COLO829 (cell line): ENCODE results near the gene HPCAL1.

ENCODE experiments used
- DNase-seq: peaks from one replicate; pipeline ENCODE4 v3.0.0; 2012; ENCODE audit warnings: low spot score

Gene HPCAL1

DNA sequence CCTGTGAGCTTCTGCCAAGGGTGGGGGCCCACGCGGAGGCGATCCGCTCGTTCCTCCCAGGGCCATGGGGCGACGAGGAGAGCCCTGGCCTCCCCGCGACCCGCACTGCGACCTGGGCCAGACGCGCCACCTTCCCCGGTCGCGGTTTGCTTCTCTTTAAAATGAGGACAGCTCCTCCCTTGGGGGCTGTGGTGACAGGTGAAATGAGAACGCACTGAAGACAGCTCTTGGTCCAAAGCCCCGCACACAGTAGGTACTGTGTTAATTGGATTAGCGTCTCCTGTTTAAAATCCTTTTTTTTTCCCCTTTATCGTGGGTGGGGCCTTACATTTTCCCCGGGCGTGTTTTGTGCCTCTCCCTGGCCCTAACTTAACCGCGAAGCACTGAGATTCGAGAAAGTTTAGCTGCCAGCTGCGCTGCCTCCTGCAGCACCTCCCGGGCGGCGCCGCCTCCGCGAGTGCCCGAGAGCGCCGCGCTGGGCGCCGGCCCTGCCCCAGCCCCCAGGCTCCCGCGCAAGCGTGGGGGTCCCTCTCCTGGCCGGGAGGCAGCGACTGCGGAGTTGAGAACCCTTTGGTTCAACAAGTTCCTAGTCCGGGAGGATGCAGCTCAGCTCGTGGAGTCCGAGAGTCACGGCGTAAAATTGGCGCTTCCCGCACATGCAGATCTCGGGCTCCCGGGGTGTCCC lies 1.1 kb downstream of the HPCAL1 start:
- no peak for DNase-seq

- DNase-seq = no peak
Observed at GRCh38 chr2:10304458-10305253, 2.0 kb downstream of the HPCAL1 start.

DNA sequence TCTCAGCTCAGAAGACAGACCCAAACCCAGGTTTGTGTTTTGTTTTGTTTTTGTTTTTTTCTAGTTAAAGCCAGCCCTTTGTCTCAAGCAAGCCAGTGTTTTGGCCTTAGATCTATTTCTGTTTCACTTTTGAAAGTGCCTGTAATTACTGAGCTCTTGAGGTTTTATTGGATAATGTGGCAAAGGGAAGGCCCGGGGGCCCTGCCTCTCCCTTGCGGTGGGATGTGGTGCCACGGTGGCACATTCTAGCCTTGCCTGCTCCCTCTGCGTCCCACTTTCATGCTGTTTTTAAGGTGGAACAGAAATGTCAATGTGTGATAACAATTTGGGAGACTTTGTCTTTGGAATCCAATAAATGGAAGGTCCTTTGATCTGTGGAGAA lies 2.5 kb downstream of the HPCAL1 start:
- DNase-seq = no peak

- no peak for DNase-seq
Observed at GRCh38 chr2:10305715-10306114, 3.0 kb downstream of the HPCAL1 start.

GRCh38 chr2:10306901-10307463 lies 4.3 kb downstream of the HPCAL1 start:
- DNase-seq = no peak

DNA sequence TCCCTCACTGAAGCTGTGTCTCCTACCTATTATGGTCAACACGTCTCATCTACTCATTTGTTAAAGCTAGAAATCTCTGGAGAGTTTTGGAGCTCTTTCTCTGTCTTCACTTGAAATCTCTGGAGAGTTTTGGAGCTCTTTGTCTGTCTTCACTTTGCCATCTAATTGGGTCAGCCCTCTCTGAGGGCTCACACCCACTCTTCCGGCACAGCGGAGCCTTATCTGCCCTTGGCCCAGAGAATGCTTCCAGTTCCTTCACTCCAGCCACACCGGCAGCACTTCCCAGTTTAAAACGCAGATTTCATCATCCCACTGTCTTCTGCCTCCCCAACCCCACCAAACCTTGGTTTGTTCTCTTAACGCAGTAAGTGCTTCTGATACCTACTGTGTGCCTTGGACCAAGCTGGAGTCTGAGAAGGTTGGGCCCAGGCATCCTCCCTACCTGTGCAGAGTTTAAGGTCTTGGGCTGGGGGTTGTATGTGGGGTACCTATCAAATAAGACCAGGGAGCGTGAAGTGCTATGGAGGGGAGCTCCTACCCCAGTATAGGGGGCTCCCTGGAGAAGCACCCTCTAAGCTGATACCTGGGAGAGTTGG lies 5.0 kb downstream of the HPCAL1 start:
- no peak for DNase-seq

DNA sequence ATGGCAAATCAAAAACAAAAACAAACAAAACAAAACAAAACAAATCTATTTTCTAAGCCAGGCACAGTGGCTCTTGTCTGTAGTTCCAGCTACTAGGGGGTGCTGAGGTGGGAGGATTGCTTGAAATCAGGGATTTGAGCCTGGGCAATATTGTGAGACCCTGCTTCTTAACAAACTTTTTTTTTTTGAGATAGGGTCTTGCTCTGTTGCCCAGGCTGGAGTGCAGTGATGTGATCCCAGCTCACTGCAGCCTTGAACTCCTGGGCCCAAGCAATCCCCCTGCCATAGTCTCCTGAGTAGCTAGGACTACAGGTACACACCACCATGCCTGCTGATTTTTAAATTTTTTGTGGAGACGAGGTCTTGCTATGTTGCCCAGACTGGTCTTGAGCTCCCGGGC lies 6.2 kb downstream of the HPCAL1 start:
- no peak for DNase-seq

- DNase-seq = no peak
Observed at GRCh38 chr2:10309286-10309685, 6.6 kb downstream of the HPCAL1 start.

DNA sequence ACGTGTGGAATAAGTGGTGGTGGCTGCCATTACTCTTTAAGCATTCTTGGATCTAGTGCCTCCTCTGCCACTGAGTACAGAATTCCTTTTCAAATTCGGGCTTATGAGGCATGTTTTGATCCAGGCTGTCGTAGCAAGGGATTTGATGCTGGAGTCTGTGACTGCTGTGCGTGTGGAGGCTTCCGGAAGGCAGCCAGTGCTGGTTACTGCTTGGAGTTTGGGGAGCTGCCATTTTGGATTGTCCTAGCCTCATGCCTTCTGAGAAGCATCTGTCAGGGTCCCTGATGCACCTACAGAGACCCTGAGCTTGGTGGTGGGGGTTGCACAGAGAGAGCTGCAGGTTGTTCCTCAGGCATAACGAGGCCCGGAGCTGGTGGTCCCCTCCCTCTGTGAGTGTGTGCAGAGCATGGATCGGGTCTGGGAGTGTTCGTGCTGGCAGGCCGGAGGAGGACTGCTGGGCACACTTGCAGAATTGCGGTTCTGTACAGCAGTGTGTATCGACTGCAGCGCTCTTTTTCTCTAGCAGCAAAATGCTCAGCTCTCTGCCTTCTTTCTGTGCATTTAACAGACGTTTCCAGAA lies 7.7 kb downstream of the HPCAL1 start:
- no peak for DNase-seq

DNA sequence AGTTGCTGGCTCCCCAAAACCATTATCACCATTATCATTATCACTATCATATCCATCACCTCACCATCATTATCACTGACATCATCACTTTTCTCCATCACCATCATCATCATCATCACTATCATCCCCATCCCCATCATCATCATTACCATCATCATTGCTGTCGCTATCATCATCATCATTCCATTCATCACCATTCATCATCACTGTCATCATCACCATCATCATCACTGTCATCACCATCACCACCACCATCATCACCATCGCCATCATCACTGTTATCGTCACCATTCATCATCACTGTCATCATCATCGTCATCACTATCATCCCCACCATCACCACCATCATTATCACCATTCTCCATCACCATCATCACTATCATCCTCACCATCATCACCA lies 9.0 kb downstream of the HPCAL1 start:
- DNase-seq = no peak

GRCh38 chr2:10312437-10312957 lies 9.8 kb downstream of the HPCAL1 start:
- DNase-seq = no peak

GRCh38 chr2:10316336-10316735 lies 13.6 kb downstream of the HPCAL1 start:
- no peak for DNase-seq

DNA sequence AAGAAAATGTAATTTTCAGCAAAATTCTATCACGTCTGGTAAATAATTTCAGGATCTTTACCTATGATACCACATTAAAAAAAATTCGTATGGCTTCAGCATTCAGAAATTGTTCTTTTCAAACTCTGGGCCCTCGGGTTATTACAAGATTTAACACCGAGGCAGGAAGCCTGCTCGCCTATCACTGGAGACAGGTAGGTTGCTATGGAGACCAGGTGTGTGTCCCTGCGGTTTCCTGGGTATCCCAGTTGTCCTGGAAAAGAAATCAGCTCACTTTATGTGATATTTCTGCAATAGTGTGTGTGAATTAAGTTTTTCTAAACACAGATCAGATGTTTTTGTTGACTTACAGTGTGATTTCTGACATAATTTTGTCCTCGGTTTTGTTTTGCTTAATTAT lies 14.2 kb downstream of the HPCAL1 start:
- no peak for DNase-seq

DNA sequence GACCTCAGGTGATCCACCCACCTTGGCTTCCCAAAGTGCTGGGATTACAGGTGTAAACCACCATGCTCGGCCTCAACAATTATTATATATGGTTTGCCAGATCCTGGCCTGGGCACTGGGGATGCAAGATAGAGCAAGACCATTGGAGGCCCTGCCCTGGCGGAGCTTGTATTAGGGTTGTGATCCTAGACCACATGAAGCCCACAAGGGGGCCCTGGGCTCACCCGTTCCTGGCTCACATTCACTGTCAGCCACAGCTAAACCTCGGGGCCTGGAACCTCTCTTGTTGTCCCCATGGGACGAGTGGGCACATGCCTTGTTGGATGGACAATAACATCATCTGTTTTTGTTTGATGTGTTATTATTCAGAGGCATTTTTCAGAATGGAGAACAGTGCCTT lies 14.9 kb downstream of the HPCAL1 start:
- no peak for DNase-seq

DNA sequence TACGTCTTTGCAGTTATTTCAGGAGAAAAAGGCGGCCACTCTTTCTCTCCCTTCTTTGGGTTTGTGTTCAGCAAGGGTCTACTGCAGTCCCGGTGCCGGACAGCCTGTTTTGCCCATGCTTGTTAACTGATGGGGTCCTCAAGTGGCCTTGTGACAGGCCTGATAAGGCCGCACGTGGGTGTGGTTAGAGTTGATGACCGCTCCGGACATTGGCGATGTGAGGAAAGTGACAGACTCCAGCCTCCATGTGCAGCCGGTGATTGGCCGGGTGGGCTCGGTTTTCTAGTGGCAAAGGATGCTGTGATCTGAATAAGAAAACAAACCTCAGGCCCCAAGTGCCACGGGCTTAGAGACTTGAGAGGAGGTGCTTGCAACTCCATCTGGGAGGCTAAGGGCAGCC lies 15.6 kb downstream of the HPCAL1 start:
- DNase-seq = no peak

- DNase-seq = no peak
Observed at GRCh38 chr2:10319892-10320574, 17.3 kb downstream of the HPCAL1 start.

DNA sequence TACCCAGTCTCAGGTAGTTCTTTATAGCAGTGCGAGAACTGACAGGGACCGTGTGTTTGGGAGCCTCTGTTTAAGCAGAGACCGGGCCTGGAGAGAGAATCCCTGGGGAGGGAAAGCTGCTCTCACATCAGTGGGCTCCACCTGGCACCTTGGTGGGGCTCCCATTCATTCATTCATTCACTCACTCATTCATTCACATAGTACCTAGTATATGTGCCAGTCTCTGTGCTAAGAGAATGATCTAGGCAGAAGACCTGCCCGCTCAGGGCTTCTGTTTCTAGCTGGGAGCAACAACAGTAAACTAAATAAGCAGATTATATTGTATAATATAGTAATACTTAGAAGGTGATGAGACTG lies 17.8 kb downstream of the HPCAL1 start:
- DNase-seq = no peak

- DNase-seq = no peak
Observed at GRCh38 chr2:10320933-10321332, 18.2 kb downstream of the HPCAL1 start.

DNA sequence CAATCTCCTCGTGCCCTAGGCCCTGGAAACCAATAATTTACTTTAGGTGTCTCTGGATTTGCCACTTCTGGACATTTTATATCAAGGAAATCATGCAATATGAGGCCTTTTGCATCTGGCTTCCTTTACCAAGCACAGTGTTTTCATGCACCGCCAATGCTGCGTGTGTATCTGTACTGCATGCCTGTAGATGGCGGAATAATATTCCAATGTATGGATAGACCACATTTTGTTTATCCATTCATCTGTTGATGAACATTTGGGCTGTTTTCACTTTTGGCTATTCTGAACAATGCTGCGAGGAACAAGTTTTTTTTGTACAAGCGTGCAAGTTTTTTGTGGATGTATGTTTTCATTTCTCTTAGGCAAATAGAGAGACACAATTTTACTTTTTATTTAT lies 18.9 kb downstream of the HPCAL1 start:
- no peak for DNase-seq

GRCh38 chr2:10322481-10322880 lies 19.8 kb downstream of the HPCAL1 start:
- no peak for DNase-seq

GRCh38 chr2:10322973-10323372 lies 20.3 kb downstream of the HPCAL1 start:
- DNase-seq = no peak

DNA sequence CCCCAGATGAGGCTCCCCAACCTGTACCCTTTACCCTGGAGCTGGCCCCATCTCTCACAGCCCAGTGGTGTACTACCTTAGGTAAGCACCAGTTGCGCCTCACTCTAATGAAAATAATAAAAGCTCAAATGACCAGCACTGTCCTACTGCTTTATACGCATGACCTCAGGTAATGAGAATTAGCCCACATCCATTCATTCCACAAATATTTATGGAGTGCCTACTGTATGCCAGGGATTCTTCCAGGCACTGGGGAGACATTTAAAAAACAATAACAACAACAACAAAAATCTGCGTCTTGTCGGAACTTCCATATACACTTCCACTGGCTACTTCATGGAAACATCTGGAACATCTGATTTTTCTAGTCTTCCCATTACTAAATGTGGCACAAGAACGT lies 20.8 kb downstream of the HPCAL1 start:
- no peak for DNase-seq
